ACC112 (cell line): ENCODE measurements around the gene ABCG1.

Source experiments
- H2AFZ ChIP-seq: fragments of 200-600 bp; sonication (generic); one replicate; pipeline ENCODE4 v1.6.0; 2017; ENCODE audit warnings: antibody characterized with exemption, low read length; ENCODE audit not compliant: unreplicated experiment
- H3K27ac ChIP-seq: fragments of 200-600 bp; sonication (generic); 2 replicates; pipeline ENCODE4 v1.5.1; 2014; ENCODE audit warnings: low read depth, mild to moderate bottlenecking, antibody characterized with exemption, low read length, moderate library complexity
- H3K27me3 ChIP-seq: fragments of 200-600 bp; sonication (generic); 2 replicates; pipeline ENCODE4 v1.6.1; 2014; ENCODE audit warnings: mild to moderate bottlenecking, antibody characterized with exemption, low read length, moderate library complexity, mixed read lengths; ENCODE audit not compliant: insufficient read depth
- H3K36me3 ChIP-seq: fragments of 200-600 bp; sonication (generic); 2 replicates; pipeline ENCODE4 v1.6.1; 2016; ENCODE audit warnings: mild to moderate bottlenecking, antibody characterized with exemption, low read length, moderate library complexity, mixed read lengths; ENCODE audit not compliant: insufficient read depth
- H3K4me1 ChIP-seq: fragments of 200-600 bp; sonication (generic); one replicate; pipeline ENCODE4 v1.6.1; 2016; ENCODE audit warnings: low read length, mixed read lengths; ENCODE audit not compliant: insufficient read depth, unreplicated experiment, control insufficient read depth
- H3K4me3 ChIP-seq: fragments of 200-600 bp; sonication (generic); 2 replicates; pipeline ENCODE4 v1.5.1; 2014; ENCODE audit warnings: mild to moderate bottlenecking, low read depth, low read length
- H3K79me2 ChIP-seq: fragments of 200-600 bp; sonication (generic); one replicate; pipeline ENCODE4 v1.6.0; 2016; ENCODE audit warnings: low read length; ENCODE audit not compliant: control insufficient read depth, unreplicated experiment, insufficient read depth

Gene ABCG1

DNA sequence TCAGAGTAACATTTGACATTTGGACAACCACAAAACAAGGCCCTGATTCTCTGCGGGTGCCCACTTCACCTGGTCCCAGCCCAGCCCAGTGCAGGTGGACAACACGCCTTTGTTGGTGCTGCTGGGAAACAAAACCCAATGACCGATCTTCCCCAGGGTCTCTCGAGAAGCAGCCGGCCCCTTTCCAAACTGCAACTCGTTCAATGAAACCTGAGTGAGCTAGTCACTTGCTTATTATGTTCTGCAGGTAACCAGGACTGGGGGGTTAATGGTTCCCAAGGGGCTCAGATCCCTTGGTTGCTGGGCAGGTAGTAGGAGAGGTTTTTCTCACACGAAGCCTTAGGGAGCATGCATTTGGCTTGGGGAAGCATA lies 42.9 kb downstream of the ABCG1 start:
- Histone ChIP-seq H3K27me3 (peaks cover 56% of the 10 kb centered on the region), H3K79me2 (no peaks in the 10 kb centered on the region), H2AFZ (no peak overlapping the region), H3K36me3 (no peaks in the 10 kb centered on the region), H3K27ac (no peak overlapping the region), H3K4me1 (no peaks in the 10 kb centered on the region), H3K4me3 (no peak overlapping the region)

DNA sequence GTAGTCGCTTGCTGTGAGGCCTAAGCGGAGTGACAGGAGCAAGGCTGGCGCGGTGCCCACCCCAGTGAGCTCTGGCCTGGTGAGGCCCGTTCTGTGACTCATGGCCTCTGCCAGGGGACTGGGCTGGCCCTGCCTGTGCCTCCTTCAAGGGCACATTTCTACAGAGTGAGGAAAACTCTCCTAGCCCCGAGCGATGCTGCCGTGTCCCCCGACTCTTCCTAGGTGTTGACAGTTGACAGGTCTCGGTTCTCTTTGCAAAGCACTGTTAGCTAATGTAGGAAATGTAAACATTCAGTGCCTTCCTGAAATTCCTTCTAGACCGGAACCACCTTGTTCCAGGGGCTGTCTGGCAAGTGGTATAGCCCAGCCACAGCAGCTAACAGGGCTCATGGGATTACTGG lies 43.9 kb downstream of the ABCG1 start:
- peaks cover 51% of the 10 kb centered on the region for H3K27me3 ChIP-seq
- no peak overlapping the region for H3K4me3 ChIP-seq
- no peak overlapping the region for H3K27ac ChIP-seq
- H3K79me2 ChIP-seq = no peaks in the 10 kb centered on the region
- no peaks in the 10 kb centered on the region for H3K36me3 ChIP-seq
- no peaks in the 10 kb centered on the region for H3K4me1 ChIP-seq
- no peak overlapping the region for H2AFZ ChIP-seq

GRCh38 chr21:42263591-42264131 lies 44.7 kb downstream of the ABCG1 start:
- peaks cover 51% of the 10 kb centered on the region for H3K27me3 ChIP-seq
- no peak overlapping the region for H3K4me3 ChIP-seq
- H3K79me2 ChIP-seq = no peaks in the 10 kb centered on the region
- H3K4me1 ChIP-seq = no peaks in the 10 kb centered on the region
- H3K36me3 ChIP-seq = no peaks in the 10 kb centered on the region
- H3K27ac ChIP-seq = no peak overlapping the region
- no peak overlapping the region for H2AFZ ChIP-seq

GRCh38 chr21:42264245-42265195 lies 45.6 kb downstream of the ABCG1 start:
- no peak overlapping the region for H2AFZ ChIP-seq
- H3K27me3 ChIP-seq = peaks cover 44% of the 10 kb centered on the region
- no peak overlapping the region for H3K27ac ChIP-seq
- H3K36me3 ChIP-seq = no peaks in the 10 kb centered on the region
- no peak overlapping the region for H3K4me3 ChIP-seq
- no peaks in the 10 kb centered on the region for H3K4me1 ChIP-seq
- H3K79me2 ChIP-seq = no peaks in the 10 kb centered on the region

- peaks cover 37% of the 10 kb centered on the region for H3K27me3 ChIP-seq
- no peaks in the 10 kb centered on the region for H3K4me1 ChIP-seq
- H3K36me3 ChIP-seq = no peaks in the 10 kb centered on the region
- no peak overlapping the region for H3K4me3 ChIP-seq
- no peaks in the 10 kb centered on the region for H3K79me2 ChIP-seq
- H3K27ac ChIP-seq = no peak overlapping the region
- no peak overlapping the region for H2AFZ ChIP-seq
Measured at GRCh38 chr21:42265231-42265812, 46.4 kb downstream of the ABCG1 start.

DNA sequence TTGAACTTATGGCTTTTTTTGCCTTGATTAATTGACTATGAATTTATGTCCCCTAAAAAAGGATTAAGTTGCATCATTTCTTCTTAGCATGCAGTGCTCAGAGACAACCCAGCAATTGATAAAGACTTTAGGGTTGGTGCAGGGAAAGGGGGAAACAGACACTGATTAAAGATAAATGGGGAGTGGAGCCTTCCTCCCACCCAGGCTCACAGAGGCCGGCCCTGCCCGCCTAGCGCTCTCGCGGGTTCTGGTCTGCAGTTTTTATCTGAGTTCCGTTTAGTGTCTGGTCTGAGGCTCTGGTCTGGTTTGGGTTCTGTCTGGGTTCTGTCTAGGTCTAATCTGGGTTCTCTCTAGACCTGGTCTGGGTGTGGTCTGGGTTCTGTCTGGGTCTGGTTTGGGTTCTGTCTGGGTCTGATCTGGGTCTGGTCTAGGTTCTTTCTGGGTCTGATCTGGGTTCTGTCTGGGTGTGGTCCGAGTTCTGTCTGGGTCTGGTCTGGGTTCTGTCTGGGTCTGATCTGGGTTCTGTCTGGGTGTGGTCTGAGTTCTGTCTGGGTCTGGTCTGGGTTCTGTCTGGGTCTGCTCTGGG lies 48.1 kb downstream of the ABCG1 start:
- Histone ChIP-seq H2AFZ (no peak overlapping the region), H3K4me1 (no peaks in the 10 kb centered on the region), H3K79me2 (no peaks in the 10 kb centered on the region), H3K27me3 (peaks cover 33% of the 10 kb centered on the region; the same call in 1 of the 2 replicates), H3K27ac (no peak overlapping the region), H3K4me3 (no peak overlapping the region), H3K36me3 (no peaks in the 10 kb centered on the region)

- Histone ChIP-seq H2AFZ (no peak overlapping the region), H3K36me3 (no peaks in the 10 kb centered on the region), H3K4me3 (no peak overlapping the region), H3K4me1 (no peaks in the 10 kb centered on the region), H3K27me3 (peaks cover 12% of the 10 kb centered on the region; the same call in 1 of the 2 replicates), H3K27ac (no peak overlapping the region), H3K79me2 (no peaks in the 10 kb centered on the region)
Measured at GRCh38 chr21:42269386-42269785, 50.4 kb downstream of the ABCG1 start.

DNA sequence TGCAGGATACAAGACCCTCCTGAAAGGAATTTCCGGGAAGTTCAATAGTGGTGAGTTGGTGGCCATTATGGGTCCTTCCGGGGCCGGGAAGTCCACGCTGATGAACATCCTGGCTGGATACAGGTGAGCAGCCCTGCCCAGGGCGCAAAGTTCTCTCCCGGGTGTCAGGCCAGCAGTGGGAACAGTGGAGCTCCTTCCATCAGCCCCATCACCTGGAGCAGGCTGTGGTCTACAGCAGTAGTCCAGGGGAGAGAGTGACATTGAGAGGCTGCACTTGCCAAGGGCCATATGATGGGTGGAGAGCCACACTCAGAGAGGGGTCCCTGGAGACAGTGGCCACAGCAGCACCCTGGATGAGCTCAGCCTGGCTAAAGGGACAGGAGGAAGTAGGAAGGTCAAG lies 52.1 kb downstream of the ABCG1 start:
- no peak overlapping the region for H3K4me3 ChIP-seq
- no peaks in the 10 kb centered on the region for H3K36me3 ChIP-seq
- no peaks in the 10 kb centered on the region for H3K4me1 ChIP-seq
- H2AFZ ChIP-seq = no peak overlapping the region
- no peak overlapping the region for H3K27ac ChIP-seq
- H3K79me2 ChIP-seq = no peaks in the 10 kb centered on the region
- peaks cover 10% of the 10 kb centered on the region; the same call in 1 of the 2 replicates for H3K27me3 ChIP-seq

GRCh38 chr21:42272109-42272962 lies 53.4 kb downstream of the ABCG1 start:
- H2AFZ ChIP-seq = no peak overlapping the region
- H3K27ac ChIP-seq = no peak overlapping the region
- H3K27me3 ChIP-seq = peaks cover 6% of the 10 kb centered on the region; the same call in 1 of the 2 replicates
- H3K79me2 ChIP-seq = no peaks in the 10 kb centered on the region
- no peaks in the 10 kb centered on the region for H3K4me1 ChIP-seq
- no peak overlapping the region for H3K4me3 ChIP-seq
- H3K36me3 ChIP-seq = no peaks in the 10 kb centered on the region

DNA sequence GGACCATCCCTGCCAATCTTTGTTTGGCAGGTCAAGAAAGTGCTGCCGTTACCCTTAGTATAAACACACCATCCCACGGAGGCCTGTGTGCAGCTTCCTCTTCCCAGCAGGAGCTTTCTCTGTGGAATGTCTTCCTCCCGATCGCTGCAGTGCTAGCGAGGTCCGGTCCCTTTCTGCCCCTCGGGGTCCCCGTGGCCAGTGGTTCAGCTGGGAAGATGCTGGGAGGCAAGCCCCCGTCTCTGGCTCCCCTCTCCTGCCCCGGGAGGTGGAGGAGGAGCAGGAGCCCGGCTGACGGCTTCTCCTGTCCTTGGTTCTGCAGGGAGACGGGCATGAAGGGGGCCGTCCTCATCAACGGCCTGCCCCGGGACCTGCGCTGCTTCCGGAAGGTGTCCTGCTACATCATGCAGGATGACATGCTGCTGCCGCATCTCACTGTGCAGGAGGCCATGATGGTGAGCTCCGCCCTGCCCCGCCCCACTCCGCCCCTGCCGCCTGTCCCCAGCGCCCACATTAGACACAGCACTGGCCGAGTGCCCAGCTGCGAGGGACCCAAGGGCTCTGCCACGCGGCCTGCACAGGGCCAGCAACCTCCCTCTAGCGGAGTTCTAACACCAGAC lies 54.2 kb downstream of the ABCG1 start:
- H2AFZ ChIP-seq = no peak overlapping the region
- no peak overlapping the region for H3K27ac ChIP-seq
- H3K4me1 ChIP-seq = no peaks in the 10 kb centered on the region
- H3K79me2 ChIP-seq = no peaks in the 10 kb centered on the region
- H3K36me3 ChIP-seq = no peaks in the 10 kb centered on the region
- peaks cover 12% of the 10 kb centered on the region; the same call in 1 of the 2 replicates for H3K27me3 ChIP-seq
- no peak overlapping the region for H3K4me3 ChIP-seq
